Thyroid gland (tissue), 4 donors: Measurements from ENCODE around the gene TRIM33.

Experiments
- POLR2A ChIP-seq, 2 donors: fragments of 450-650 bp; IDR thresholded peaks; one replicate each; pipeline ENCODE4 v1.6.1; 2017; ENCODE audit warnings: antibody characterized with exemption in 2 of 2, mild to moderate bottlenecking in 2 of 2, moderate library complexity in 1 of 2
- TF ChIP-seq, protein P1 (sequence below), 6 experiments: fragments of 200-600 bp in 3 of 6; fragments of 450-650 bp in 3 of 6; sonication (generic) in 3 of 6; IDR thresholded peaks; one replicate each; pipeline ENCODE4 v1.5.1; 2016 to 2019; ENCODE audit warnings: antibody characterized with exemption in 6 of 6, mild to moderate bottlenecking in 2 of 6, inconsistent platforms in 1 of 6, moderate library complexity in 1 of 6

DNA sequence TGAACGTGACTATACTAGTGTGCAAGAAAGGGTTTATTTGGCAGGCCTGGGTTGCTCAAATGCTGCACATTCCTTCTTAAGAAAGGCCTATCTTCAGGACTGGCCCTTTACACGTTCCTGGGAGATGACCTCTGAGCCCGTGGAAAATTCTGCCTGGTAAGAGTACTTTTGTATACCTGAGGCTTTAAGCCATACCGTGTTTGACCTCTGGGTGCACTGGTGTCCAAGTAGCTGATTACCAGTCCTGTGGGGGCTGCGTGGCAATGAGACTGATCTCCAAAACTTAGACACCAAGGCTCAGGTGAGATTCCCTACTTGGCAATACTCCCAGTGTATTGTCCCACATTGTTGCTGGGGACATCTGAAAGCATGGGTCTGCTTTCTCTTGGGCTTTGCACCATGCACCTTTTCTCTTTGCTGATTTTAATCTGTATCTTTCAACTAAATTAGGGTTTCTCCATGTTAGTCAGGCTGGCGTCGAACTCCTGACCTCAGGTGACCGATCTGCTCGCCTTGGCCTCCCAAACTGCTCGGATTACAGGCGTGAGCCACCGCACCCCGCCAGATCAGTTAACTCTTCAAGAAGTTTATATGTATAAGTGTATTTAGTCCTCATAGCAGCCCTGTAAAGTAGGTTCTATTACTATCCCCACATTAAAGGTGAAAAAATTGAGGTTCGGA, 44.5 kb downstream of the TRIM33 start:
- TF ChIP-seq, protein P1, sequence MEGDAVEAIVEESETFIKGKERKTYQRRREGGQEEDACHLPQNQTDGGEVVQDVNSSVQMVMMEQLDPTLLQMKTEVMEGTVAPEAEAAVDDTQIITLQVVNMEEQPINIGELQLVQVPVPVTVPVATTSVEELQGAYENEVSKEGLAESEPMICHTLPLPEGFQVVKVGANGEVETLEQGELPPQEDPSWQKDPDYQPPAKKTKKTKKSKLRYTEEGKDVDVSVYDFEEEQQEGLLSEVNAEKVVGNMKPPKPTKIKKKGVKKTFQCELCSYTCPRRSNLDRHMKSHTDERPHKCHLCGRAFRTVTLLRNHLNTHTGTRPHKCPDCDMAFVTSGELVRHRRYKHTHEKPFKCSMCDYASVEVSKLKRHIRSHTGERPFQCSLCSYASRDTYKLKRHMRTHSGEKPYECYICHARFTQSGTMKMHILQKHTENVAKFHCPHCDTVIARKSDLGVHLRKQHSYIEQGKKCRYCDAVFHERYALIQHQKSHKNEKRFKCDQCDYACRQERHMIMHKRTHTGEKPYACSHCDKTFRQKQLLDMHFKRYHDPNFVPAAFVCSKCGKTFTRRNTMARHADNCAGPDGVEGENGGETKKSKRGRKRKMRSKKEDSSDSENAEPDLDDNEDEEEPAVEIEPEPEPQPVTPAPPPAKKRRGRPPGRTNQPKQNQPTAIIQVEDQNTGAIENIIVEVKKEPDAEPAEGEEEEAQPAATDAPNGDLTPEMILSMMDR (IDR thresholded peaks at IDR 0.05) = no peak
- TF ChIP-seq POLR2A (IDR thresholded peaks at IDR 0.05) = no peak
